ENCODE measurements around the gene GSX1.

GSX1 gene

GRCh38 chr13:27835799-27836198 is 43.5 kb downstream of the GSX1 start:
- no peak overlapping the region for H3K27ac ChIP-seq (ENCODE audit: low read length)
- H3K36me3 ChIP-seq (ENCODE audit: insufficient read depth, low read depth, low read length), result no peaks in the 10 kb centered on the region
- H3K4me1 ChIP-seq (ENCODE audit: insufficient read depth, low read length), result no peaks in the 10 kb centered on the region
- H3K27me3 ChIP-seq (ENCODE audit: insufficient read depth, low read length), result peaks cover 50% of the 10 kb centered on the region
- no peak overlapping the region for H3K4me3 ChIP-seq (ENCODE audit: low read length)
- H3K9ac ChIP-seq (ENCODE audit: low read depth, low read length), result no peak overlapping the region
- H3K9me3 ChIP-seq (ENCODE audit: insufficient read depth, low read depth, low read length), result no peaks in the 10 kb centered on the region

GRCh38 chr13:27839809-27840467 is 47.7 kb downstream of the GSX1 start:
- H3K4me3 ChIP-seq (ENCODE audit: low read length), result no peak overlapping the region
- H3K36me3 ChIP-seq (ENCODE audit: insufficient read depth, low read depth, low read length), result no peaks in the 10 kb centered on the region
- no peak overlapping the region for H3K9ac ChIP-seq (ENCODE audit: low read depth, low read length)
- H3K4me1 ChIP-seq (ENCODE audit: insufficient read depth, low read length), result no peaks in the 10 kb centered on the region
- no peaks in the 10 kb centered on the region for H3K9me3 ChIP-seq (ENCODE audit: insufficient read depth, low read depth, low read length)
- no peak overlapping the region for H3K27ac ChIP-seq (ENCODE audit: low read length)
- H3K27me3 ChIP-seq (ENCODE audit: insufficient read depth, low read length), result peaks cover 19% of the 10 kb centered on the region; the same call in 1 of the 2 replicates

GRCh38 chr13:27842571-27842970 is 50.3 kb downstream of the GSX1 start:
- no peaks in the 10 kb centered on the region for H3K9me3 ChIP-seq (ENCODE audit: insufficient read depth, low read depth, low read length)
- H3K4me3 ChIP-seq (ENCODE audit: low read length), result no peak overlapping the region
- no peak overlapping the region for H3K9ac ChIP-seq (ENCODE audit: low read depth, low read length)
- no peaks in the 10 kb centered on the region for H3K4me1 ChIP-seq (ENCODE audit: insufficient read depth, low read length)
- no peak overlapping the region for H3K27ac ChIP-seq (ENCODE audit: low read length)
- H3K27me3 ChIP-seq (ENCODE audit: insufficient read depth, low read length), result peaks cover 16% of the 10 kb centered on the region; the same call in 1 of the 2 replicates
- no peaks in the 10 kb centered on the region for H3K36me3 ChIP-seq (ENCODE audit: insufficient read depth, low read depth, low read length)
